ENCODE results near the gene MIEN1.

Gene MIEN1

GRCh38 chr17:39717660-39718059 lies 12.7 kb downstream of the MIEN1 start:
- TF ChIP-seq CTCF (IDR thresholded peaks at IDR 0.05), result no peak
- no peak overlapping the region for H3K27ac ChIP-seq
- H3K9ac ChIP-seq, result no peak overlapping the region
- no peaks in the 10 kb centered on the region for H3K4me1 ChIP-seq
- no peaks in the 10 kb centered on the region for H3K79me2 ChIP-seq
- no peak overlapping the region for H2AFZ ChIP-seq
- H3K27me3 ChIP-seq (ENCODE audit: control insufficient read depth, insufficient read depth, low read length), result no peaks in the 10 kb centered on the region
- H3K4me2 ChIP-seq (ENCODE audit: low read length), result no peak overlapping the region
- no peak overlapping the region for H3K4me3 ChIP-seq (ENCODE audit: low read depth, low read length)
- H3K36me3 ChIP-seq (ENCODE audit: control insufficient read depth, insufficient read depth, low read length), result no peaks in the 10 kb centered on the region
- no peaks in the 10 kb centered on the region for H3K9me3 ChIP-seq (ENCODE audit: control insufficient read depth, low read length)

GRCh38 chr17:39716879-39717536 lies 13.3 kb downstream of the MIEN1 start:
- Histone ChIP-seq H3K9me3 (ENCODE audit: control insufficient read depth, low read length) (no peaks in the 10 kb centered on the region), H3K4me1 (no peaks in the 10 kb centered on the region), H3K36me3 (ENCODE audit: control insufficient read depth, insufficient read depth, low read length) (no peaks in the 10 kb centered on the region), H3K4me3 (ENCODE audit: low read depth, low read length) (no peak overlapping the region), H3K79me2 (no peaks in the 10 kb centered on the region), H3K9ac (no peak overlapping the region), H2AFZ (no peak overlapping the region), H3K27ac (no peak overlapping the region), H3K4me2 (ENCODE audit: low read length) (no peak overlapping the region), H3K27me3 (ENCODE audit: control insufficient read depth, insufficient read depth, low read length) (no peaks in the 10 kb centered on the region)
- no peak for TF ChIP-seq CTCF (IDR thresholded peaks at IDR 0.05)

GRCh38 chr17:39716073-39716818 lies 14.1 kb downstream of the MIEN1 start:
- Histone ChIP-seq H3K36me3 (ENCODE audit: control insufficient read depth, insufficient read depth, low read length) (no peaks in the 10 kb centered on the region), H3K27ac (no peak overlapping the region), H3K27me3 (ENCODE audit: control insufficient read depth, insufficient read depth, low read length) (no peaks in the 10 kb centered on the region), H3K4me3 (ENCODE audit: low read depth, low read length) (no peak overlapping the region), H3K4me1 (no peaks in the 10 kb centered on the region), H3K79me2 (no peaks in the 10 kb centered on the region), H3K9me3 (ENCODE audit: control insufficient read depth, low read length) (no peaks in the 10 kb centered on the region), H3K9ac (no peak overlapping the region), H2AFZ (no peak overlapping the region), H3K4me2 (ENCODE audit: low read length) (no peak overlapping the region)
- no peak for TF ChIP-seq CTCF (IDR thresholded peaks at IDR 0.05)

- H3K27me3 ChIP-seq (ENCODE audit: control insufficient read depth, insufficient read depth, low read length), result no peaks in the 10 kb centered on the region
- H3K36me3 ChIP-seq (ENCODE audit: control insufficient read depth, insufficient read depth, low read length), result no peaks in the 10 kb centered on the region
- no peak overlapping the region for H3K9ac ChIP-seq
- no peaks in the 10 kb centered on the region for H3K9me3 ChIP-seq (ENCODE audit: control insufficient read depth, low read length)
- H3K4me1 ChIP-seq, result no peaks in the 10 kb centered on the region
- no peak overlapping the region for H3K27ac ChIP-seq
- no peak overlapping the region for H3K4me3 ChIP-seq (ENCODE audit: low read depth, low read length)
- H3K79me2 ChIP-seq, result no peaks in the 10 kb centered on the region
- no peak for TF ChIP-seq CTCF (IDR thresholded peaks at IDR 0.05)
- H3K4me2 ChIP-seq (ENCODE audit: low read length), result no peak overlapping the region
- H2AFZ ChIP-seq, result no peak overlapping the region
Measured at GRCh38 chr17:39715375-39716072, 14.8 kb downstream of the MIEN1 start.
